ENCODE measurements around the gene NOL8.

The NOL8 gene

GRCh38 chr9:92294297-92294676, 30.9 kb downstream of the NOL8 start:
- H3K4me3 ChIP-seq (ENCODE audit: low read depth in 1 of 2, low read length in 2 of 2) = peak overlapping the region; percentile 93 to 96
- no peaks in the 10 kb centered on the region for H3K9me3 ChIP-seq (ENCODE audit: control insufficient read depth in 1 of 2, low read length in 2 of 2)
- H3K36me3 ChIP-seq (ENCODE audit: control insufficient read depth in 1 of 2, insufficient read depth in 2 of 2, low read length in 2 of 2) = peaks cover 13 to 24% of the 10 kb centered on the region in 2 donors
- peak overlapping the region; percentile 48 to 72 for H3K9ac ChIP-seq (ENCODE audit: low read depth in 1 of 2, low read length in 2 of 2)
- H3K27ac ChIP-seq (ENCODE audit: low read depth, low read length) = no peak overlapping the region
- H3K27me3 ChIP-seq (ENCODE audit: control insufficient read depth in 1 of 2, insufficient read depth in 2 of 2, low read length in 2 of 2) = no peaks in the 10 kb centered on the region
- peaks cover 20 to 21% of the 10 kb centered on the region in 2 donors for H3K4me1 ChIP-seq (ENCODE audit: control insufficient read depth in 1 of 2, insufficient read depth in 2 of 2, low read length in 2 of 2)

GRCh38 chr9:92293452-92294296, 31.5 kb downstream of the NOL8 start, which contains the start of gene IARS1:
Gene IARS1 (minus strand): TSS chr9:92293697. CDS start chr9:92289419, 4,278 bp downstream.
- peak within 1 kb of the TSS; percentile 93 to 96 for H3K4me3 ChIP-seq (ENCODE audit: low read depth in 1 of 2, low read length in 2 of 2)
- no peaks in the 10 kb centered on the region for H3K27me3 ChIP-seq (ENCODE audit: control insufficient read depth in 1 of 2, insufficient read depth in 2 of 2, low read length in 2 of 2)
- peak within 1 kb of the TSS; percentile 72 to 83 for H3K9ac ChIP-seq (ENCODE audit: low read depth in 1 of 2, low read length in 2 of 2)
- H3K9me3 ChIP-seq (ENCODE audit: control insufficient read depth in 1 of 2, low read length in 2 of 2) = no peaks in the 10 kb centered on the region
- H3K27ac ChIP-seq (ENCODE audit: low read depth, low read length) = peak within 1 kb of the TSS; percentile 37
- H3K36me3 ChIP-seq (ENCODE audit: control insufficient read depth in 1 of 2, insufficient read depth in 2 of 2, low read length in 2 of 2) = peaks cover 13 to 18% of the 10 kb centered on the region in 2 donors
- peaks cover 20 to 21% of the 10 kb centered on the region in 2 donors for H3K4me1 ChIP-seq (ENCODE audit: control insufficient read depth in 1 of 2, insufficient read depth in 2 of 2, low read length in 2 of 2)

- H3K27me3 ChIP-seq (ENCODE audit: control insufficient read depth in 1 of 2, insufficient read depth in 2 of 2, low read length in 2 of 2) = no peaks in the 10 kb centered on the region
- peaks cover 11 to 19% of the 10 kb centered on the region in 2 donors for H3K36me3 ChIP-seq (ENCODE audit: control insufficient read depth in 1 of 2, insufficient read depth in 2 of 2, low read length in 2 of 2)
- peaks cover 20 to 21% of the 10 kb centered on the region in 2 donors for H3K4me1 ChIP-seq (ENCODE audit: control insufficient read depth in 1 of 2, insufficient read depth in 2 of 2, low read length in 2 of 2)
- no peak overlapping the region for H3K27ac ChIP-seq (ENCODE audit: low read depth, low read length)
- H3K4me3 ChIP-seq (ENCODE audit: low read depth in 1 of 2, low read length in 2 of 2) = peak overlapping the region; percentile 93 to 96
- H3K9ac ChIP-seq (ENCODE audit: low read depth in 1 of 2, low read length in 2 of 2) = peak overlapping the region; percentile 72 to 83
- H3K9me3 ChIP-seq (ENCODE audit: control insufficient read depth in 1 of 2, low read length in 2 of 2) = no peaks in the 10 kb centered on the region
These were observed 32.1 kb downstream of the NOL8 start for GRCh38 chr9:92293075-92293354.

GRCh38 chr9:92292338-92293074, 32.6 kb downstream of the NOL8 start:
- Histone ChIP-seq H3K36me3 (ENCODE audit: control insufficient read depth in 1 of 2, insufficient read depth in 2 of 2, low read length in 2 of 2) (peaks cover 6 to 16% of the 10 kb centered on the region in 2 donors), H3K9me3 (ENCODE audit: control insufficient read depth in 1 of 2, low read length in 2 of 2) (no peaks in the 10 kb centered on the region), H3K27me3 (ENCODE audit: control insufficient read depth in 1 of 2, insufficient read depth in 2 of 2, low read length in 2 of 2) (no peaks in the 10 kb centered on the region), H3K9ac (ENCODE audit: low read depth in 1 of 2, low read length in 2 of 2) (peak overlapping the region; percentile 72 to 83), H3K4me3 (ENCODE audit: low read depth in 1 of 2, low read length in 2 of 2) (peak overlapping the region; percentile 93 to 96), H3K27ac (ENCODE audit: low read depth, low read length) (no peak overlapping the region), H3K4me1 (ENCODE audit: control insufficient read depth in 1 of 2, insufficient read depth in 2 of 2, low read length in 2 of 2) (peaks cover 20 to 21% of the 10 kb centered on the region in 2 donors)

- H3K4me1 ChIP-seq (ENCODE audit: control insufficient read depth in 1 of 2, insufficient read depth in 2 of 2, low read length in 2 of 2) = peaks cover 20 to 21% of the 10 kb centered on the region in 2 donors
- H3K4me3 ChIP-seq (ENCODE audit: low read depth in 1 of 2, low read length in 2 of 2) = no peak overlapping the region
- no peaks in the 10 kb centered on the region for H3K9me3 ChIP-seq (ENCODE audit: control insufficient read depth in 1 of 2, low read length in 2 of 2)
- H3K27ac ChIP-seq (ENCODE audit: low read depth, low read length) = no peak overlapping the region
- H3K27me3 ChIP-seq (ENCODE audit: control insufficient read depth in 1 of 2, insufficient read depth in 2 of 2, low read length in 2 of 2) = no peaks in the 10 kb centered on the region
- peaks cover 0 to 14% of the 10 kb centered on the region in 2 donors for H3K36me3 ChIP-seq (ENCODE audit: control insufficient read depth in 1 of 2, insufficient read depth in 2 of 2, low read length in 2 of 2)
- H3K9ac ChIP-seq (ENCODE audit: low read depth in 1 of 2, low read length in 2 of 2) = no peak overlapping the region
These were observed 33.6 kb downstream of the NOL8 start for GRCh38 chr9:92291577-92291976.

GRCh38 chr9:92290785-92291429, 34.2 kb downstream of the NOL8 start:
- Histone ChIP-seq H3K9me3 (ENCODE audit: control insufficient read depth in 1 of 2, low read length in 2 of 2) (no peaks in the 10 kb centered on the region), H3K27ac (ENCODE audit: low read depth, low read length) (no peak overlapping the region), H3K4me1 (ENCODE audit: control insufficient read depth in 1 of 2, insufficient read depth in 2 of 2, low read length in 2 of 2) (peaks cover 20 to 21% of the 10 kb centered on the region in 2 donors), H3K4me3 (ENCODE audit: low read depth in 1 of 2, low read length in 2 of 2) (no peak overlapping the region), H3K27me3 (ENCODE audit: control insufficient read depth in 1 of 2, insufficient read depth in 2 of 2, low read length in 2 of 2) (no peaks in the 10 kb centered on the region), H3K9ac (ENCODE audit: low read depth in 1 of 2, low read length in 2 of 2) (no peak overlapping the region), H3K36me3 (ENCODE audit: control insufficient read depth in 1 of 2, insufficient read depth in 2 of 2, low read length in 2 of 2) (peaks cover 0 to 18% of the 10 kb centered on the region in 2 donors)

GRCh38 chr9:92289708-92290390, 35.3 kb downstream of the NOL8 start:
- no peak overlapping the region for H3K4me3 ChIP-seq (ENCODE audit: low read depth in 1 of 2, low read length in 2 of 2)
- no peaks in the 10 kb centered on the region for H3K9me3 ChIP-seq (ENCODE audit: control insufficient read depth in 1 of 2, low read length in 2 of 2)
- peaks cover 8 to 28% of the 10 kb centered on the region in 2 donors for H3K36me3 ChIP-seq (ENCODE audit: control insufficient read depth in 1 of 2, insufficient read depth in 2 of 2, low read length in 2 of 2)
- H3K27me3 ChIP-seq (ENCODE audit: control insufficient read depth in 1 of 2, insufficient read depth in 2 of 2, low read length in 2 of 2) = no peaks in the 10 kb centered on the region
- H3K4me1 ChIP-seq (ENCODE audit: control insufficient read depth in 1 of 2, insufficient read depth in 2 of 2, low read length in 2 of 2) = peaks cover 19 to 21% of the 10 kb centered on the region in 2 donors
- no peak overlapping the region for H3K27ac ChIP-seq (ENCODE audit: low read depth, low read length)
- H3K9ac ChIP-seq (ENCODE audit: low read depth in 1 of 2, low read length in 2 of 2) = no peak overlapping the region

- H3K27me3 ChIP-seq (ENCODE audit: control insufficient read depth in 1 of 2, insufficient read depth in 2 of 2, low read length in 2 of 2) = no peaks in the 10 kb centered on the region
- H3K27ac ChIP-seq (ENCODE audit: low read depth, low read length) = no peak overlapping the region
- H3K9ac ChIP-seq (ENCODE audit: low read depth in 1 of 2, low read length in 2 of 2) = no peak overlapping the region
- H3K4me3 ChIP-seq (ENCODE audit: low read depth in 1 of 2, low read length in 2 of 2) = no peak overlapping the region
- no peaks in the 10 kb centered on the region for H3K4me1 ChIP-seq (ENCODE audit: control insufficient read depth in 1 of 2, insufficient read depth in 2 of 2, low read length in 2 of 2)
- no peaks in the 10 kb centered on the region for H3K9me3 ChIP-seq (ENCODE audit: control insufficient read depth in 1 of 2, low read length in 2 of 2)
- H3K36me3 ChIP-seq (ENCODE audit: control insufficient read depth in 1 of 2, insufficient read depth in 2 of 2, low read length in 2 of 2) = peaks cover 47 to 88% of the 10 kb centered on the region in 2 donors
These were observed 45.8 kb downstream of the NOL8 start for GRCh38 chr9:92279302-92279701.

- no peaks in the 10 kb centered on the region for H3K27me3 ChIP-seq (ENCODE audit: control insufficient read depth in 1 of 2, insufficient read depth in 2 of 2, low read length in 2 of 2)
- H3K9ac ChIP-seq (ENCODE audit: low read depth in 1 of 2, low read length in 2 of 2) = no peak overlapping the region
- H3K4me3 ChIP-seq (ENCODE audit: low read depth in 1 of 2, low read length in 2 of 2) = no peak overlapping the region
- H3K27ac ChIP-seq (ENCODE audit: low read depth, low read length) = no peak overlapping the region
- no peaks in the 10 kb centered on the region for H3K9me3 ChIP-seq (ENCODE audit: control insufficient read depth in 1 of 2, low read length in 2 of 2)
- H3K36me3 ChIP-seq (ENCODE audit: control insufficient read depth in 1 of 2, insufficient read depth in 2 of 2, low read length in 2 of 2) = peaks cover 54 to 91% of the 10 kb centered on the region in 2 donors
- H3K4me1 ChIP-seq (ENCODE audit: control insufficient read depth in 1 of 2, insufficient read depth in 2 of 2, low read length in 2 of 2) = no peaks in the 10 kb centered on the region
These were observed 47.0 kb downstream of the NOL8 start for GRCh38 chr9:92278110-92278509.
